Measurements from ENCODE around the gene PIK3C2G. TPM values are rescaled to one million over a fixed set of nuclear protein-coding genes. Genes with fewer than 3 reads are reported as not detected.

Gene PIK3C2G
- total RNA-seq, 2 experiments from 2014 or later = not detected

GRCh38 chr12:18556161-18556560 lies 294.8 kb downstream of the PIK3C2G start:
- Mint-ChIP-seq H3K27ac (no peak overlapping the region), H3K9me3 (ENCODE audit: low read depth) (peaks cover 2% of the 10 kb centered on the region), H3K27me3 (no peaks in the 10 kb centered on the region), H3K4me1 (no peaks in the 10 kb centered on the region), H3K4me3 (no peak overlapping the region), H3K36me3 (ENCODE audit: low read depth) (no peaks in the 10 kb centered on the region)
- DNase-seq = no peak
- ChIA-PET POLR2A (no interaction called here), CTCF (no interaction called here)
- intact Hi-C loops (cut with DNase I, micrococcal nuclease) = no loop called here
- no peak for ATAC-seq

DNA sequence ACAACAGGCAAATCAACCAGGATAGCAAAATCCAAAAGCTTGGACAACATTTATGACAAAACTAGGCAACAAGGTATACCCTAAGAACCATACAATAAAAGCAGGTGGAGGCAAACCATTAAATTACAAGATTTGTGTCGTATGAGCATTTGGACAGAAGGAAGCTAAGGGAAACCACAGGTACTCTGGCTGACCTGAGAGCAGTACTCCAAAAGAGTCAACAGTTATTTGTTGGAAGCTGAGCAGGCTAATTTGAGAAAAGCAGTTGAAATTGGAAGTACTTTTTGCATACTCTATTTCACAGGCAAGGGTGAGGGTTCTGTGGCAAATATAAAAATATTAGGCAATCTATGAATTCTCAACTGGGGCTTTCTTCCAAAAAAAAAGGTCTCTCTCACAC lies 297.9 kb downstream of the PIK3C2G start:
- no peak for ATAC-seq
- CTCF ChIA-PET = no interaction called here

DNA sequence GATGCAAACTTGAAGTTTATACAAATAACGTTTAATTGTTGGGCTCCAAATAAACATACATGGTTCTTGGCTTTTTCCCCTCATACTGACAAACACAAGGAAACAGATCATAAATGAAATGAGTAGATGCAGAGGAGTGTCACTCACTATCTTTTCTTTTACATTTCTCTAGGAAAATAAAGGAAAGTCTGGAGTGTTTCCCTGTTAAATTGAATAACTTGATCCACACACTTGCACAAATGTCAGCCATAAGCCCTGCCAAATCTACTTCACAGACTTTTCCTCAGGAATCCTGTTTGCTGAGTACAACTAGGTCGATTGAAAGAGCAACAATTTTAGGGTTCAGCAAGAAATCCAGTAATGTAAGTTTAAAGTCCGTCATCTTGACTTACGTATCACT lies 301.2 kb downstream of the PIK3C2G start:
- ATAC-seq (no peak), DNase-seq (no peak)
- no peaks in the 10 kb centered on the region for H3K36me3 Mint-ChIP-seq (ENCODE audit: low read depth)
- no peak overlapping the region for H3K4me3 Mint-ChIP-seq
- H3K27ac Mint-ChIP-seq = no peak overlapping the region
- intact Hi-C loops (cut with DNase I, micrococcal nuclease) = no loop called here
- no peaks in the 10 kb centered on the region for H3K4me1 Mint-ChIP-seq
- H3K9me3 Mint-ChIP-seq (ENCODE audit: low read depth) = peaks cover 2% of the 10 kb centered on the region
- ChIA-PET POLR2A (no interaction called here), CTCF (no interaction called here)
- H3K27me3 Mint-ChIP-seq = no peaks in the 10 kb centered on the region

More for the DNA sequence above, 297.9 kb downstream of the PIK3C2G start:
- H3K27me3 Mint-ChIP-seq = no peaks in the 10 kb centered on the region
- no peaks in the 10 kb centered on the region for H3K36me3 Mint-ChIP-seq (ENCODE audit: low read depth)
- H3K27ac Mint-ChIP-seq = no peak overlapping the region
- POLR2A ChIA-PET = no interaction called here
- no peak overlapping the region for H3K4me3 Mint-ChIP-seq
- H3K4me1 Mint-ChIP-seq = no peaks in the 10 kb centered on the region
- no peak for DNase-seq
- peaks cover 2% of the 10 kb centered on the region for H3K9me3 Mint-ChIP-seq (ENCODE audit: low read depth)
- intact Hi-C loops (cut with DNase I, micrococcal nuclease) = no loop called here

- intact Hi-C loops (cut with DNase I, micrococcal nuclease) = no loop called here
- ATAC-seq (no peak), DNase-seq (no peak)
- POLR2A ChIA-PET = no interaction called here
- no peak overlapping the region for H3K27ac Mint-ChIP-seq
- no peaks in the 10 kb centered on the region for H3K4me1 Mint-ChIP-seq
- no peaks in the 10 kb centered on the region for H3K27me3 Mint-ChIP-seq
- no peak overlapping the region for H3K4me3 Mint-ChIP-seq
- CTCF ChIA-PET = no interaction called here
- peaks cover 3% of the 10 kb centered on the region for H3K9me3 Mint-ChIP-seq (ENCODE audit: low read depth)
- no peaks in the 10 kb centered on the region for H3K36me3 Mint-ChIP-seq (ENCODE audit: low read depth)
Observed at GRCh38 chr12:18564306-18564705, 303.0 kb downstream of the PIK3C2G start.

DNA sequence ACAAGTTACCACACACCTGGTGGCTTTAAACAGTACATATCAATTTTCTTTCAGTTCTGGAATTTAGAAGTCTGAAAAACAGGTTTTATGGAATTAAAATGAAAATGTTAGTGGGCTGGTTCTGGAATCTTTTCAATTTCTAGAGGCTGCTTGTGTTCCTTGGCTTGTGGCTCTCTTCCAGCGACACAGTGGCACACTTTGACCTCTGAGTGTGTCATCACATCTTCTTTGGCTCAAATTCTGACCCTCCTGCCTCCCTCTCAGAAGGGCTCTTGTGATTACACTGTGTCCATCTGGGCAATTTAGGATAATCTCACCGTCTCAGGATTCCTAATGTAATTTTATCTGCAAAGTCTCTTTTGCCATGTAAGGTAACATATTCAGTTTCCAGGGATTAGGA lies 306.5 kb downstream of the PIK3C2G start:
- H3K4me3 Mint-ChIP-seq = no peak overlapping the region
- intact Hi-C loops (cut with DNase I, micrococcal nuclease) = no loop called here
- ATAC-seq (no peak), DNase-seq (no peak)
- no peaks in the 10 kb centered on the region for H3K27me3 Mint-ChIP-seq
- H3K27ac Mint-ChIP-seq = no peak overlapping the region
- ChIA-PET CTCF (no interaction called here), POLR2A (no interaction called here)
- peaks cover 1% of the 10 kb centered on the region for H3K9me3 Mint-ChIP-seq (ENCODE audit: low read depth)
- no peaks in the 10 kb centered on the region for H3K36me3 Mint-ChIP-seq (ENCODE audit: low read depth)
- H3K4me1 Mint-ChIP-seq = no peaks in the 10 kb centered on the region

GRCh38 chr12:18570543-18570942 lies 309.2 kb downstream of the PIK3C2G start:
- intact Hi-C loops (cut with DNase I, micrococcal nuclease) = no loop called here
- Mint-ChIP-seq H3K27ac (no peak overlapping the region), H3K27me3 (no peaks in the 10 kb centered on the region), H3K9me3 (ENCODE audit: low read depth) (peaks cover 1% of the 10 kb centered on the region), H3K4me1 (no peaks in the 10 kb centered on the region), H3K4me3 (no peak overlapping the region), H3K36me3 (ENCODE audit: low read depth) (no peaks in the 10 kb centered on the region)
- CTCF ChIA-PET = no interaction called here
- POLR2A ChIA-PET = no interaction called here
- no peak for DNase-seq
- ATAC-seq = no peak

- Mint-ChIP-seq H3K36me3 (ENCODE audit: low read depth) (no peaks in the 10 kb centered on the region), H3K9me3 (ENCODE audit: low read depth) (no peaks in the 10 kb centered on the region), H3K27me3 (no peaks in the 10 kb centered on the region), H3K27ac (no peak overlapping the region), H3K4me3 (no peak overlapping the region), H3K4me1 (no peaks in the 10 kb centered on the region)
- intact Hi-C loops (cut with DNase I, micrococcal nuclease) = no loop called here
- CTCF ChIA-PET = no interaction called here
- no peak for DNase-seq
- ATAC-seq = no peak
- POLR2A ChIA-PET = no interaction called here
Observed at GRCh38 chr12:18576104-18576626, 314.8 kb downstream of the PIK3C2G start.

- Mint-ChIP-seq H3K27ac (no peak overlapping the region), H3K4me3 (no peak overlapping the region), H3K9me3 (ENCODE audit: low read depth) (no peaks in the 10 kb centered on the region), H3K27me3 (no peaks in the 10 kb centered on the region), H3K4me1 (no peaks in the 10 kb centered on the region), H3K36me3 (ENCODE audit: low read depth) (no peaks in the 10 kb centered on the region)
- DNase-seq (no peak), ATAC-seq (no peak)
- CTCF ChIA-PET = no interaction called here
- intact Hi-C loops (cut with DNase I, micrococcal nuclease) = no loop called here
- POLR2A ChIA-PET = no interaction called here
Observed at GRCh38 chr12:18576648-18577047, 315.3 kb downstream of the PIK3C2G start.

DNA sequence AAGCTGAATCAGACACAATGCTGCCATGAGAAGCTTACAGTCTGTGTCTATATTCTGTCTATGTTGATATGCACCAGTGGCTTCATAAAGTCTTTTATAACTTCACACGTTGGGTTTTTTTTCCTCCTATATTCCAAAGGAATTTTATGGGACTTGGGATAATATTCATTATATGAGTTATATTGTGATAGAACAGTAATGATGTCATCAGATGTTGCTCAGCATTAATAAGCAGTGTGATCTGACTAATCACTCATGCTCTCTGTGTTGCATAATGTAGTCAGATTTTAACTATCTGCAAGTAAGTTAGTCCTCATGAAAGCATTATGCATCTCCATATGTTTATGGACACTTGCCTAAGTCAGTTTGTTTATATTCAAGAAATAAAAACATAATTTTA lies 316.9 kb downstream of the PIK3C2G start:
- Mint-ChIP-seq H3K9me3 (ENCODE audit: low read depth) (no peaks in the 10 kb centered on the region), H3K27ac (no peak overlapping the region), H3K36me3 (ENCODE audit: low read depth) (no peaks in the 10 kb centered on the region), H3K4me1 (no peaks in the 10 kb centered on the region), H3K27me3 (no peaks in the 10 kb centered on the region), H3K4me3 (no peak overlapping the region)
- CTCF ChIA-PET = no interaction called here
- DNase-seq (no peak), ATAC-seq (no peak)
- intact Hi-C loops (cut with DNase I, micrococcal nuclease) = no loop called here
- POLR2A ChIA-PET = no interaction called here

DNA sequence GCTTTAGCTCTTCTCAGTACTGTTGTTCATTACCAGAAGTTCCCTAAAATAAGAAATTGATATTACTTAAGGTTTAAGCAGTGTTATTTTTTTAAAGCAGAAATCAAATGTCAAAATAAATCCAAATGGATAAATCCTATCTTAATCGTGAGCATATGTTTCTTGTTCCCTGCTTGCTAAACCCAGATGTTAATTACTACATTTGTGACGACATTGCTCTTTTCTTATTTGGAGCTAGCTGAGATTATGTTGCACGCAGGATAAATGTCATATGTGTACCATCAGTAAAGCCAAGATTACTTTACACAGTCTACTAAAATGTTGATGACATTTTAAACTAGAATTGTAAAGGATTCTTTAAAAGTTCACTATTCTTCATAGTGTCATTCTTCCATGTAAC lies 319.0 kb downstream of the PIK3C2G start:
- CTCF ChIA-PET = no interaction called here
- Mint-ChIP-seq H3K27ac (no peak overlapping the region), H3K9me3 (ENCODE audit: low read depth) (peaks cover 3% of the 10 kb centered on the region), H3K27me3 (no peaks in the 10 kb centered on the region), H3K4me1 (no peaks in the 10 kb centered on the region), H3K4me3 (no peak overlapping the region), H3K36me3 (ENCODE audit: low read depth) (no peaks in the 10 kb centered on the region)
- DNase-seq (no peak), ATAC-seq (no peak)
- POLR2A ChIA-PET = no interaction called here
- intact Hi-C loops (cut with DNase I, micrococcal nuclease) = no loop called here

- intact Hi-C loops (cut with DNase I, micrococcal nuclease) = no loop called here
- H3K27me3 Mint-ChIP-seq = no peaks in the 10 kb centered on the region
- DNase-seq (no peak), ATAC-seq (no peak)
- H3K4me1 Mint-ChIP-seq = no peaks in the 10 kb centered on the region
- H3K36me3 Mint-ChIP-seq (ENCODE audit: low read depth) = no peaks in the 10 kb centered on the region
- no peak overlapping the region for H3K4me3 Mint-ChIP-seq
- no peak overlapping the region for H3K27ac Mint-ChIP-seq
- ChIA-PET POLR2A (no interaction called here), CTCF (interaction anchor here (0.6 kb wide), 1 partner anchor 327 kb away, joined by 3 read pairs; no protein-coding TSS in a partner anchor)
- peaks cover 5% of the 10 kb centered on the region for H3K9me3 Mint-ChIP-seq (ENCODE audit: low read depth)
Observed at GRCh38 chr12:18580706-18581105, 319.4 kb downstream of the PIK3C2G start.

DNA sequence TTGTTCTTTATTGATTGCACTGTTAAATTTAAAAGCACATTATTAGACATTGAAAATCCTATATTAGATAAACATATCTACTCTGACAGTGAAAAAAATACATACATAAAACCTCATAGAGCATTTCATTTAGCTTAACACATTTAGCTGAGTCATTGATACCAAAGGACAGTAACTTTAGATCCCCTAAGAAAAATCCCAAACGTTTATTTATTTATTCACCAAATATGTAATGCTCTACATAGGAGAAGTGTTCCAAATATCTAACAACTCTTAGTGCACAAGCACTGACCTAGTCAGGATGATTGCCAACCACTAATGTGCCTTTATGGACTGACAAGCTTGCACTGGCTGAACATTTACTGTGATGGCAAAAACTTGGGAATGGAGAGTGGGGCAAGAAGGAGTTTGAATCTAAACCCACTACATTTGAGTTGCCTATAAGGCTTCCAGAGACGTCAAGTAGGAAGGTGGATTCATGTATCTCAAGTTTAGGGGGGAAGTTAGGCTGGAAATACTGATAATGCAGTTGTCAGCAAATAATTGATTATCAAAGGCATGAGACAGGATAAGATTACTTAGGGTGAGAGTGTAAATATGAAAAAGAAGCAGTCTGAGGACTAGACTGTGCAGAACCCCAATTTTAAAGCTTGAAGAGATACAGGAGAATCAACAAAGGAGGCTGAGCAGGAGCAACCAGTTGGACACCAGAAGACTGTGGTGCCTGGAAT lies 320.1 kb downstream of the PIK3C2G start:
- no peak for ATAC-seq
- no peaks in the 10 kb centered on the region for H3K27me3 Mint-ChIP-seq
- no peaks in the 10 kb centered on the region for H3K4me1 Mint-ChIP-seq
- DNase-seq = no peak
- H3K9me3 Mint-ChIP-seq (ENCODE audit: low read depth) = peaks cover 6% of the 10 kb centered on the region
- no peaks in the 10 kb centered on the region for H3K36me3 Mint-ChIP-seq (ENCODE audit: low read depth)
- ChIA-PET POLR2A (no interaction called here), CTCF (interaction anchor here (0.6 kb wide), 1 partner anchor 326 kb away, joined by 3 read pairs; no protein-coding TSS in a partner anchor)
- no peak overlapping the region for H3K27ac Mint-ChIP-seq
- intact Hi-C loops (cut with DNase I, micrococcal nuclease) = no loop called here
- H3K4me3 Mint-ChIP-seq = no peak overlapping the region

Data from activated CD4-positive, alpha-beta T cell treated with anti-CD3 and anti-CD28 coated beads for 36 hours (primary cell).